SH-SY5Y (cell line): ENCODE measurements around the gene POU3F3.

Source experiments
- GATA2 ChIP-seq: IDR thresholded peaks from 2 replicates; pipeline ENCODE4 v1.6.1; 2011; ENCODE audit warnings: mild to moderate bottlenecking, low read depth, low read length
- GATA3 ChIP-seq: IDR thresholded peaks from 2 replicates; pipeline ENCODE4 v1.6.1; 2011; ENCODE audit warnings: low read depth, mild to moderate bottlenecking, low read length, moderate library complexity

DNA sequence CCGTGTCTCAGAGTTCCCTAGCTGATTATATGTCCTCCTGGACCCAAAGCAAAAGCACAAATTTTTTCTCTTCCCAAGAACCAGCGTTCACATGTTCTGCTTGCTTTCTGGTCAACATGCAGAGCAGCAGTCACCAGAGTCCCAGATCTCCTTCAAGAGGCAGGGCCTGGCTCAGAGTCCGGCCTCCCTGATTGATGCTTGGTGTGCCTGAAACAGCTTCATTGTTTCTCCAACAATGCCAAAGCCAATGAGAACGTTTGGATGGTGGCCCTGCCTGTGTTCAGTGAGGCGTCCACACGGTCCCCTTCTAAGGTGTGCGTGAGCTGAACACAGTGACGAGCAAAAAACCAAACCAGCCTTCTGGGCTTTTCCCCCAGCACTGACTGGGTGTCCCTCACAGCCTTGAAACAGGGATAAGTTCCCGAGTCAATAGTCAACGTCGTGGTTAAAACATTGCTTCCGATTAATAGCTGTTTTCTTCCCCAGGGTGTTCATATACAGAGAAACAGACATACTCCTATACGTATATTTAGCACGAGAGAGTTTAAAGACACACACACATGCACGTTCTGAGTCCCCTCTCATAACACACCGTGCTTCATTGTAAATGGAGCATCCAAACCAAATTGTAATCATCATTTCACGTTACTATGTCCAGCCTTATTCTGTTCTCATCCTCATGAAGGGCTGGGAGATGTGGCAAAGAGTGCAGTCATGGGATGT is 19.3 kb upstream of the POU3F3 start:
- TF ChIP-seq GATA2 (no peak), GATA3 (no peak)
